Fibroblast of lung (primary cell): ENCODE measurements around the gene TLCD3B. TPM values are rescaled to one million over a fixed set of nuclear protein-coding genes. Genes with fewer than 3 reads are reported as not detected.
"Not testable (repeated sequence)": the region's sequence is repeated elsewhere in the genome, so short reads cannot be mapped to it uniquely, and the experiment has no call there.

ENCODE experiments used
- DNase-seq, 2 donors: peaks; one replicate each; pipeline versions ENCODE4 v3.0.0 to v3.0.0-alpha.2; 2010; ENCODE audit warnings: low read depth in 2 of 2
- H2AFZ ChIP-seq: 2 replicates; pipeline ENCODE4 v1.5.1; 2012; ENCODE audit warnings: low read length, control low read depth, inconsistent platforms
- H3K27ac ChIP-seq: 2 replicates; pipeline ENCODE4 v1.5.1; 2011; ENCODE audit warnings: low read length, control low read depth; ENCODE audit not compliant: insufficient read depth
- H3K27me3 ChIP-seq: 2 replicates; pipeline ENCODE4 v1.5.1; 2011; ENCODE audit warnings: mild to moderate bottlenecking, low read length; ENCODE audit not compliant: control insufficient read depth, insufficient read depth
- H3K36me3 ChIP-seq: 2 replicates; pipeline ENCODE4 v1.5.1; 2011; ENCODE audit warnings: low read length; ENCODE audit not compliant: control insufficient read depth, insufficient read depth
- H3K4me1 ChIP-seq: 2 replicates; pipeline ENCODE4 v1.5.1; 2011; ENCODE audit warnings: low read length; ENCODE audit not compliant: control insufficient read depth, insufficient read depth; ENCODE audit errors: extremely low read depth
- H3K4me2 ChIP-seq: 2 replicates; pipeline ENCODE4 v1.5.1; 2011; ENCODE audit warnings: low read length, control low read depth; ENCODE audit not compliant: insufficient read depth; ENCODE audit errors: extremely low read depth
- H3K4me3 ChIP-seq, 4 experiments: fragments of 200-600 bp in 1 of 4; sonication (generic) in 1 of 4; replicated peaks in 1 of 4; 2 replicates each; pipeline ENCODE4 v1.5.1; 2011 to 2016; ENCODE audit warnings: low read length in 4 of 4, low read depth in 3 of 4, mild to moderate bottlenecking in 3 of 4, control low read depth in 2 of 4, inconsistent platforms in 1 of 4, mixed read lengths in 1 of 4; ENCODE audit not compliant: insufficient read depth in 1 of 4; ENCODE audit errors: control extremely low read depth in 1 of 4
- H3K79me2 ChIP-seq: 2 replicates; pipeline ENCODE4 v1.5.1; 2012; ENCODE audit warnings: mild to moderate bottlenecking, low read length, inconsistent platforms; ENCODE audit not compliant: control insufficient read depth, insufficient read depth
- H3K9ac ChIP-seq: 2 replicates; pipeline ENCODE4 v1.5.1; 2011; ENCODE audit warnings: mild to moderate bottlenecking, low read length, control low read depth; ENCODE audit not compliant: insufficient read depth
- H3K9me3 ChIP-seq: 2 replicates; pipeline ENCODE4 v1.5.1; 2012; ENCODE audit warnings: low read depth, low read length; ENCODE audit not compliant: control insufficient read depth, insufficient read depth
- H4K20me1 ChIP-seq: 2 replicates; pipeline ENCODE4 v1.5.1; 2011; ENCODE audit warnings: low read length; ENCODE audit not compliant: control insufficient read depth, insufficient read depth; ENCODE audit errors: extremely low read depth
- EZH2 ChIP-seq: IDR thresholded peaks from 2 replicates; pipeline ENCODE4 v1.5.1; 2012; ENCODE audit warnings: low read length, control low read depth, mild to moderate bottlenecking; ENCODE audit errors: missing control alignments
- polyA plus RNA-seq, 2 donors: library from polyadenylated mRNA; depleted of rRNA in 1 of 2; stranded (reverse) in 1 of 2; unstranded in 1 of 2; fragments of >200 nt; gene quantifications; 2 replicates each; pipeline ENCODE4 v1.2.1, GENCODE V29; 2011 to 2012; ENCODE audit warnings: missing spikeins in 1 of 2
- total RNA-seq: library from RNA; depleted of rRNA; stranded (reverse); fragments of >200 nt; gene quantifications from 2 replicates; pipeline ENCODE4 v1.2.1, GENCODE V29; 2014
- TF ChIP-seq, protein P1 (sequence below), 2 donors: IDR thresholded peaks in 1 of 2; conservative IDR thresholded peaks in 1 of 2; 1 replicate in 1 of 2; 2 replicates in 1 of 2; pipeline ENCODE4 v1.5.1; 2011 to 2012; ENCODE audit warnings: low read length in 2 of 2, control low read depth in 1 of 2, inconsistent platforms in 1 of 2, low read depth in 1 of 2, mild to moderate bottlenecking in 1 of 2

Gene TLCD3B
- total and polyA plus RNA-seq, 2 donors (not counting 1 experiment from before 2014, with no cell fraction given), result not detected

DNA sequence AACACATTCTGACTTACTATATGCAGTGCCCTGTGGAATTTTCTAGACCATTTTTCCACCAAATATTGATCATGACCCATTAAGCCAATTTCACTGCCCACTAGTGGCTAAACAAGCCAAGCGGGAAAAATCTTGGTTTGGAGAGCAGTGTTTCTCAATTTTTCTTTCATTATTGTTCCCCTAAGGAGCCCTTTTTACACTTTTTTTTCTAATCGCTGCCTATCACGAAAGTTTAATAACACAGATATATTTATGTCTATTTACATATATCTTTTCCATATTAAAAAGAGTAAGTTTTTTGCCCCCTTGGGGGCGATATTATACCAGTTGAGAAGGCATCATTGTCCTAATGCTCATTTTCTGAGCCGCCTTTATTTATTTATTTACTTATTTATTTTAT lies 10.8 kb upstream of the TLCD3B start:
- Histone ChIP-seq H3K27ac (no peak overlapping the region), H3K27me3 (no peaks in the 10 kb centered on the region), H4K20me1 (no peaks in the 10 kb centered on the region), H3K4me3 (no peak overlapping the region), H3K36me3 (no peaks in the 10 kb centered on the region), H3K79me2 (no peaks in the 10 kb centered on the region), H3K4me2 (no peak overlapping the region), H3K9me3 (no peaks in the 10 kb centered on the region), H3K4me1 (no peaks in the 10 kb centered on the region), H2AFZ (no peak overlapping the region), H3K9ac (no peak overlapping the region)
- DNase-seq, result peak; percentile 21 to 63
- TF ChIP-seq EZH2, result no peak
- TF ChIP-seq, protein P1, sequence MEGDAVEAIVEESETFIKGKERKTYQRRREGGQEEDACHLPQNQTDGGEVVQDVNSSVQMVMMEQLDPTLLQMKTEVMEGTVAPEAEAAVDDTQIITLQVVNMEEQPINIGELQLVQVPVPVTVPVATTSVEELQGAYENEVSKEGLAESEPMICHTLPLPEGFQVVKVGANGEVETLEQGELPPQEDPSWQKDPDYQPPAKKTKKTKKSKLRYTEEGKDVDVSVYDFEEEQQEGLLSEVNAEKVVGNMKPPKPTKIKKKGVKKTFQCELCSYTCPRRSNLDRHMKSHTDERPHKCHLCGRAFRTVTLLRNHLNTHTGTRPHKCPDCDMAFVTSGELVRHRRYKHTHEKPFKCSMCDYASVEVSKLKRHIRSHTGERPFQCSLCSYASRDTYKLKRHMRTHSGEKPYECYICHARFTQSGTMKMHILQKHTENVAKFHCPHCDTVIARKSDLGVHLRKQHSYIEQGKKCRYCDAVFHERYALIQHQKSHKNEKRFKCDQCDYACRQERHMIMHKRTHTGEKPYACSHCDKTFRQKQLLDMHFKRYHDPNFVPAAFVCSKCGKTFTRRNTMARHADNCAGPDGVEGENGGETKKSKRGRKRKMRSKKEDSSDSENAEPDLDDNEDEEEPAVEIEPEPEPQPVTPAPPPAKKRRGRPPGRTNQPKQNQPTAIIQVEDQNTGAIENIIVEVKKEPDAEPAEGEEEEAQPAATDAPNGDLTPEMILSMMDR (conservative IDR thresholded peaks at IDR 0.05 in 1 of 2, IDR thresholded peaks at IDR 0.05 in 1 of 2; ENCODE audit: low read depth in 1 of 2, low read length in 2 of 2), result peak; percentile 21 to 34

- H3K36me3 ChIP-seq, H3K4me2 ChIP-seq, H4K20me1 ChIP-seq, H3K27ac ChIP-seq, H3K9me3 ChIP-seq, H2AFZ ChIP-seq, H3K9ac ChIP-seq, H3K4me3 ChIP-seq, H3K79me2 ChIP-seq, H3K4me1 ChIP-seq, DNase-seq, H3K27me3 ChIP-seq: not testable (repeated sequence)
These were observed 9.6 kb upstream of the TLCD3B start for GRCh38 chr16:30040690-30041089.

DNA sequence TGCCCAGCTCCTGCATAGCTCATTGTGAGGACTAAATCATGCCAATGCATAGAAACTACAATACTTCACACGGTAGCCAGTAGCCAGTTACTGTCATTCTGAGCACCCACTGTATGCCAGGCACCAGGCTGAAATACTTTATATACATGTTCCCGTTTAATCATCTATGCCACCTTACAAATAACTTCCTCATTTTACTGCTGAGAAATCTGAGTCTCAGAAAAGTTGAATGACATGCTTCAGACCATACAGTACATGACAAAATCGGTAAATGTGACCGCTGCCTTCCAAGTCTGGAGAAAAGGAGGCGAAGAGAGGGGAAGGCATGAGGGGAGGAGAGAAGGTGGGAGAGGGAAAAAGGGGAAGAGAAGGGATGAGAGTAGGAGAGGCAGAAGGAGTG lies 9.2 kb upstream of the TLCD3B start:
- Histone ChIP-seq H3K79me2 (no peaks in the 10 kb centered on the region), H3K27ac (no peak overlapping the region), H3K9me3 (no peaks in the 10 kb centered on the region), H2AFZ (no peak overlapping the region), H3K27me3 (no peaks in the 10 kb centered on the region), H3K9ac (no peak overlapping the region), H3K36me3 (no peaks in the 10 kb centered on the region), H3K4me1 (no peaks in the 10 kb centered on the region), H3K4me3 (no peak overlapping the region), H3K4me2 (no peak overlapping the region), H4K20me1 (no peaks in the 10 kb centered on the region)
- no peak for TF ChIP-seq EZH2
- TF ChIP-seq, protein P1 (conservative IDR thresholded peaks at IDR 0.05 in 1 of 2, IDR thresholded peaks at IDR 0.05 in 1 of 2; ENCODE audit: low read depth in 1 of 2, low read length in 2 of 2), result no peak
- no peak for DNase-seq
